GM19043 (cell line): ENCODE results near the gene PA2G4.
A peak's percentile ranks its signal among the peaks of the same experiment; 100 is the strongest.
"Not testable (repeated sequence)": the region's sequence is repeated elsewhere in the genome, so short reads cannot be mapped to it uniquely, and the experiment has no call there.

Experiments
- ATAC-seq: cut with Tn5 transposase; IDR thresholded peaks from one replicate; pipeline ENCODE4 v1.9.1; 2021; ENCODE audit warnings: low read depth; ENCODE audit not compliant: unreplicated experiment

The PA2G4 gene

GRCh38 chr12:56098592-56098991, 5.8 kb upstream of the PA2G4 start:
- ATAC-seq = no peak

- no peak for ATAC-seq
Observed at GRCh38 chr12:56099787-56100186, 4.6 kb upstream of the PA2G4 start.

GRCh38 chr12:56101045-56101444, 3.3 kb upstream of the PA2G4 start:
- no peak for ATAC-seq

- ATAC-seq = no peak
Observed at GRCh38 chr12:56102683-56103065, 1.7 kb upstream of the PA2G4 start.

GRCh38 chr12:56103066-56103711, 1.2 kb upstream of the PA2G4 start:
- no peak for ATAC-seq

- ATAC-seq = no peak
Observed at GRCh38 chr12:56103823-56104108, 593 bp upstream of the PA2G4 start.

GRCh38 chr12:56104815-56105608, 653 bp downstream of the PA2G4 start:
- ATAC-seq = no peak

- no peak for ATAC-seq
Observed at GRCh38 chr12:56105609-56105902, 1.2 kb downstream of the PA2G4 start.

- ATAC-seq = no peak
Observed at GRCh38 chr12:56107242-56107641, 2.9 kb downstream of the PA2G4 start.

- ATAC-seq = no peak
Observed at GRCh38 chr12:56110571-56110970, 6.2 kb downstream of the PA2G4 start.

GRCh38 chr12:56114084-56114483, 9.7 kb downstream of the PA2G4 start:
- no peak for ATAC-seq

GRCh38 chr12:56115329-56115728, 11.0 kb downstream of the PA2G4 start:
- ATAC-seq = no peak

GRCh38 chr12:56116267-56117081, 12.1 kb downstream of the PA2G4 start, which contains the start of gene RPL41:
RPL41 (plus strand) TSS chr12:56116633.
- peak; percentile 45 for ATAC-seq

GRCh38 chr12:56117082-56117706, 12.8 kb downstream of the PA2G4 start:
- ATAC-seq = not testable (repeated sequence)

- peak; percentile 77 for ATAC-seq
Observed at GRCh38 chr12:56117778-56118687, 13.7 kb downstream of the PA2G4 start, which contains the start of gene ZC3H10. ZC3H10 (plus strand) TSS chr12:56118266; CDS start chr12:56120563, 2,297 bp downstream.

- no peak for ATAC-seq
Observed at GRCh38 chr12:56118688-56119357, 14.5 kb downstream of the PA2G4 start.

GRCh38 chr12:56119361-56119796, 15.0 kb downstream of the PA2G4 start:
- no peak for ATAC-seq

GRCh38 chr12:56120158-56120846, 15.9 kb downstream of the PA2G4 start:
- no peak for ATAC-seq
